HepG2 (cell line): ENCODE results near the gene BTN1A1. TPM values are rescaled to one million over a fixed set of nuclear protein-coding genes. Genes with fewer than 3 reads are reported as not detected.

Source experiments
- ATAC-seq: fragments of 200-7000 bp; cut with Tn5 transposase; 3 replicates; pipeline ENCODE4 v1.9.1; 2020; ENCODE audit warnings: mild to moderate bottlenecking, moderate library complexity
- BruUV-seq: library from RNA; stranded (reverse); fragments of 400-500 nt; replicated peaks from 2 replicates; lab custom pipeline; 2021; lab: Mats Ljungman, UMichigan
- CTCF ChIA-PET: fragments of 300-600 bp; formaldehyde crosslinking; extraction: SDS; loops from one replicate; lab custom pipeline; 2021; ENCODE audit warnings: low total read pairs, inconsistent platforms, low intra/inter-chr PET ratio; lab: Yijun Ruan, JAX
- POLR2A ChIA-PET: fragments of 350-600 bp; sonication (Branson Sonifier 250); formaldehyde crosslinking; loops from one replicate; lab custom pipeline; 2020; ENCODE audit warnings: antibody characterized with exemption, inconsistent platforms; lab: Yijun Ruan, JAX
- DNase-seq: peaks from one replicate; pipeline ENCODE4 v3.0.0-alpha.2; 2015; ENCODE audit warnings: low spot score
- FAIRE-seq: peaks from 3 replicates; lab custom pipeline; 2011; peaks lifted over from hg19 to GRCh38; lab: Jason Lieb, UNC
- H2AFZ ChIP-seq: one replicate; pipeline ENCODE4 v1.6.1; 2011; ENCODE audit warnings: low read length, inconsistent platforms
- H3K27ac ChIP-seq: fragments of 300-600 bp; 3 replicates; pipeline ENCODE4 v1.8.0; 2011; ENCODE audit warnings: mixed run types, mild to moderate bottlenecking, mixed read lengths, low read length, inconsistent platforms; ENCODE audit not compliant: insufficient read depth; ENCODE audit errors: extremely low read length
- H3K27me3 ChIP-seq, 2 experiments: fragments of 200-600 bp in 1 of 2; 2 replicates in 1 of 2; 3 replicates in 1 of 2; pipeline versions ENCODE4 v1.6.0 to v1.8.0; 2011; ENCODE audit warnings: low read length in 2 of 2, mild to moderate bottlenecking in 2 of 2, moderate library complexity in 2 of 2, inconsistent platforms in 1 of 2; ENCODE audit not compliant: insufficient read depth in 2 of 2, control insufficient read depth in 1 of 2
- H3K36me3 ChIP-seq, 2 experiments: fragments of 200-600 bp in 1 of 2; replicated peaks in 1 of 2; 2 replicates in 1 of 2; 3 replicates in 1 of 2; pipeline versions ENCODE4 v1.5.1 to v1.8.0; 2011; ENCODE audit warnings: low read length in 2 of 2, inconsistent platforms in 1 of 2; ENCODE audit not compliant: insufficient read depth in 2 of 2, control insufficient read depth in 1 of 2
- H3K4me1 ChIP-seq: 2 replicates; pipeline ENCODE4 v1.5.1; 2012; ENCODE audit warnings: low read length, inconsistent platforms; ENCODE audit not compliant: insufficient read depth
- H3K4me2 ChIP-seq: 2 replicates; pipeline ENCODE4 v1.6.0; 2011; ENCODE audit warnings: low read depth, low read length, inconsistent platforms
- H3K4me3 ChIP-seq, 3 experiments: fragments of 200-600 bp in 1 of 3; sonication (generic), shearing (Covaris generic) in 1 of 3; replicated peaks in 1 of 3; 2 replicates each; pipeline ENCODE4 v1.5.1; 2011 to 2016; ENCODE audit warnings: low read length in 3 of 3, inconsistent platforms in 2 of 3, low read depth in 2 of 3, mild to moderate bottlenecking in 2 of 3, control low read depth in 1 of 3, mixed read lengths in 1 of 3; ENCODE audit not compliant: insufficient read depth in 1 of 3
- H3K79me2 ChIP-seq: one replicate; pipeline ENCODE4 v1.6.1; 2011; ENCODE audit warnings: low read length, inconsistent platforms; ENCODE audit not compliant: insufficient read depth
- H3K9ac ChIP-seq: 2 replicates; pipeline ENCODE4 v1.6.0; 2011; ENCODE audit warnings: mild to moderate bottlenecking, low read depth, low read length, inconsistent platforms; ENCODE audit not compliant: insufficient read depth
- H3K9me3 ChIP-seq: 2 replicates; pipeline ENCODE4 v1.5.1; 2012; ENCODE audit warnings: mild to moderate bottlenecking, low read length
- H4K20me1 ChIP-seq: 2 replicates; pipeline ENCODE4 v1.6.0; 2011; ENCODE audit warnings: inconsistent platforms, mild to moderate bottlenecking, low read length, moderate library complexity; ENCODE audit not compliant: insufficient read depth
- AFF4 ChIP-seq: sonication (generic); formaldehyde crosslinking; IDR thresholded peaks from 2 replicates; pipeline ENCODE4 v1.4.0; 2020; ENCODE audit warnings: missing genetic modification reagents
- ASH2L ChIP-seq: fragments of 300-600, 200-600 bp; sonication (generic); IDR thresholded peaks from 2 replicates; pipeline ENCODE4 v1.7.0; 2017; ENCODE audit warnings: low read depth, mild to moderate bottlenecking, moderate library complexity, mixed read lengths, low read length; ENCODE audit not compliant: insufficient read length
- ELK4 ChIP-seq: sonication (generic); formaldehyde crosslinking; IDR thresholded peaks from 2 replicates; pipeline ENCODE4 v1.9.0; 2021; ENCODE audit warnings: missing genetic modification reagents, borderline replicate concordance
- HHEX ChIP-seq: IDR thresholded peaks from 2 replicates; pipeline ENCODE4 v1.6.1; 2016; ENCODE audit warnings: control low read depth
- KDM6A ChIP-seq: IDR thresholded peaks from 2 replicates; pipeline ENCODE4 v1.6.1; 2016; ENCODE audit warnings: low read depth
- PHF20 ChIP-seq: sonication (generic); formaldehyde crosslinking; IDR thresholded peaks from 2 replicates; pipeline ENCODE4 v1.5.0; 2020; ENCODE audit warnings: mild to moderate bottlenecking, missing genetic modification reagents
- PRDM15 ChIP-seq: sonication (generic); formaldehyde crosslinking; IDR thresholded peaks from 2 replicates; pipeline ENCODE4 v1.4.0; 2020; ENCODE audit warnings: missing genetic modification reagents
- RBM22 ChIP-seq: fragments of 200-400 bp; formaldehyde crosslinking; optimal IDR thresholded peaks from 2 replicates; pipeline ENCODE3; 2017; ENCODE audit warnings: mild to moderate bottlenecking, low read length, moderate library complexity
- SKI ChIP-seq: fragments of 450-650 bp; IDR thresholded peaks from one replicate; pipeline ENCODE4 v1.6.1; 2018; ENCODE audit warnings: mild to moderate bottlenecking; ENCODE audit not compliant: partially characterized antibody
- SOX13 ChIP-seq, 3 experiments: fragments of 450-650 bp in 1 of 3; sonication (generic) in 1 of 3; formaldehyde crosslinking in 1 of 3; IDR thresholded peaks in 2 of 3; conservative IDR thresholded peaks in 1 of 3; 2 replicates each; pipeline versions ENCODE4 v1.5.0 to v1.6.1; 2016 to 2020; ENCODE audit warnings: antibody characterized with exemption in 1 of 3, mild to moderate bottlenecking in 1 of 3, missing compliant biosample characterization in 1 of 3, missing genetic modification reagents in 1 of 3, moderate library complexity in 1 of 3
- ZBTB26 ChIP-seq: IDR thresholded peaks from 2 replicates; pipeline ENCODE4 v1.6.1; 2016; ENCODE audit warnings: missing compliant biosample characterization, missing genetic modification reagents, borderline replicate concordance
- ZBTB7A ChIP-seq: sonication (generic); formaldehyde crosslinking; IDR thresholded peaks from 2 replicates; pipeline ENCODE4 v1.8.0; 2022; ENCODE audit warnings: mild to moderate bottlenecking, missing genetic modification reagents
- ZNF12 ChIP-seq: sonication (generic); formaldehyde crosslinking; IDR thresholded peaks from 2 replicates; pipeline ENCODE4 v1.5.0; 2020; ENCODE audit warnings: missing genetic modification reagents
- WGBS: methylation state at CpG from one replicate; pipeline ENCODE4 v1.1.6; 2017; ENCODE audit warnings: low lambda C conversion rate; 5-methylcytosine and 5-hydroxymethylcytosine counted together
- in situ Hi-C: cut with HindIII; loops from 2 replicates; pipeline ENCODE4 v1.10.0; 2017; ENCODE audit warnings: low pct_unique_long_range_greater_than_20kb; ENCODE audit not compliant: extremely low pct_ligation_motif_present
- intact Hi-C: fragments of 100-400 bp; cut with micrococcal nuclease; formaldehyde crosslinking; loops from one replicate; pipeline ENCODE4 v1.10.0; 2022; ENCODE audit not compliant: unreplicated experiment
- polyA plus RNA-seq, 8 experiments: library from polyadenylated mRNA; depleted of rRNA in 3 of 8; stranded (reverse) in 7 of 8; unstranded in 1 of 8; fragments of >200 nt; fragmentation: Illumina TruSeq in 4 of 8; extraction: Trizol in 4 of 8; gene quantifications; 2 replicates each; pipeline versions ENCODE4 v1.2.1 to v1.2.3, GENCODE V29; 2011 to 2016; ENCODE audit warnings: low read depth in 4 of 8, missing spikeins in 1 of 8, mixed read lengths in 1 of 8; ENCODE audit not compliant: insufficient read depth in 1 of 8
- total RNA-seq, 5 experiments: library from RNA; depleted of rRNA; stranded (reverse); fragments of >200 nt; fragmentation: Illumina TruSeq; extraction: Trizol; gene quantifications; 2 replicates each; pipeline ENCODE4 v1.2.3, GENCODE V29; 2016; ENCODE audit warnings: low read depth in 1 of 5

BTN1A1 gene
- total and polyA plus RNA-seq, 2 of the 13 experiments (the other 11 are each of a cell fraction or from before 2014, with no cell fraction given): 0.04 TPM; not detected in 1

- no peak overlapping the region for H3K4me2 ChIP-seq
These were observed 47.4 kb upstream of the BTN1A1 start for GRCh38 chr6:26452631-26453235.

More at GRCh38 chr6:26452631-26453235, 47.4 kb upstream of the BTN1A1 start:
- no peak for TF ChIP-seq RBM22
- TF ChIP-seq ZNF12 (CRISPR knock-in tag): no peak
- no peak for TF ChIP-seq KDM6A
- no peak for TF ChIP-seq SOX13 (IDR thresholded peaks at IDR 0.05)
- TF ChIP-seq SOX13 (CRISPR knock-in tag; conservative IDR thresholded peaks at IDR 0.05 in 1 of 2, IDR thresholded peaks at IDR 0.05 in 1 of 2): no peak
- no peak for TF ChIP-seq AFF4
- TF ChIP-seq HHEX: no peak
- no peak for TF ChIP-seq PHF20 (CRISPR knock-in tag)
- no peak for TF ChIP-seq SKI
- TF ChIP-seq ELK4: no peak
- no peak for TF ChIP-seq ZBTB26 (CRISPR knock-in tag)
- no peak for TF ChIP-seq ZBTB7A (CRISPR knock-in tag)
- TF ChIP-seq ASH2L: no peak
- no peak for TF ChIP-seq PRDM15
- intact Hi-C loops: no loop called here
- no peak overlapping the region for H2AFZ ChIP-seq
- H3K9me3 ChIP-seq: no peaks in the 10 kb centered on the region
- H3K27me3 ChIP-seq: no peaks in the 10 kb centered on the region
- ChIA-PET POLR2A (no interaction called here), CTCF (no interaction called here)
- no peaks in the 10 kb centered on the region for H3K36me3 ChIP-seq
- H3K79me2 ChIP-seq: no peaks in the 10 kb centered on the region
- H3K4me1 ChIP-seq: peaks cover 11% of the 10 kb centered on the region
- in situ Hi-C loops: no loop called here
- no TSS peak for BruUV-seq
- no peak overlapping the region for H3K4me3 ChIP-seq
- ATAC-seq (no peak), FAIRE-seq (no peak), DNase-seq (no peak)
- 95% methylated on average over 1 of the region's 1 CpG for WGBS
- H3K9ac ChIP-seq: no peak overlapping the region
- no peak overlapping the region for H3K27ac ChIP-seq
- H4K20me1 ChIP-seq: no peaks in the 10 kb centered on the region
